GM12874 (cell line): ENCODE results near the gene CCDC178.

Experiments used
- TF ChIP-seq, protein P1 (sequence below): IDR thresholded peaks from 2 replicates; pipeline ENCODE4 v1.5.1; 2011; ENCODE audit warnings: low read depth, mild to moderate bottlenecking, control low read depth, low read length, moderate library complexity; ENCODE audit not compliant: insufficient read depth

CCDC178 gene

GRCh38 chr18:33040213-33040612 lies 400.3 kb downstream of the CCDC178 start:
- TF ChIP-seq, protein P1, sequence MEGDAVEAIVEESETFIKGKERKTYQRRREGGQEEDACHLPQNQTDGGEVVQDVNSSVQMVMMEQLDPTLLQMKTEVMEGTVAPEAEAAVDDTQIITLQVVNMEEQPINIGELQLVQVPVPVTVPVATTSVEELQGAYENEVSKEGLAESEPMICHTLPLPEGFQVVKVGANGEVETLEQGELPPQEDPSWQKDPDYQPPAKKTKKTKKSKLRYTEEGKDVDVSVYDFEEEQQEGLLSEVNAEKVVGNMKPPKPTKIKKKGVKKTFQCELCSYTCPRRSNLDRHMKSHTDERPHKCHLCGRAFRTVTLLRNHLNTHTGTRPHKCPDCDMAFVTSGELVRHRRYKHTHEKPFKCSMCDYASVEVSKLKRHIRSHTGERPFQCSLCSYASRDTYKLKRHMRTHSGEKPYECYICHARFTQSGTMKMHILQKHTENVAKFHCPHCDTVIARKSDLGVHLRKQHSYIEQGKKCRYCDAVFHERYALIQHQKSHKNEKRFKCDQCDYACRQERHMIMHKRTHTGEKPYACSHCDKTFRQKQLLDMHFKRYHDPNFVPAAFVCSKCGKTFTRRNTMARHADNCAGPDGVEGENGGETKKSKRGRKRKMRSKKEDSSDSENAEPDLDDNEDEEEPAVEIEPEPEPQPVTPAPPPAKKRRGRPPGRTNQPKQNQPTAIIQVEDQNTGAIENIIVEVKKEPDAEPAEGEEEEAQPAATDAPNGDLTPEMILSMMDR, result no peak

DNA sequence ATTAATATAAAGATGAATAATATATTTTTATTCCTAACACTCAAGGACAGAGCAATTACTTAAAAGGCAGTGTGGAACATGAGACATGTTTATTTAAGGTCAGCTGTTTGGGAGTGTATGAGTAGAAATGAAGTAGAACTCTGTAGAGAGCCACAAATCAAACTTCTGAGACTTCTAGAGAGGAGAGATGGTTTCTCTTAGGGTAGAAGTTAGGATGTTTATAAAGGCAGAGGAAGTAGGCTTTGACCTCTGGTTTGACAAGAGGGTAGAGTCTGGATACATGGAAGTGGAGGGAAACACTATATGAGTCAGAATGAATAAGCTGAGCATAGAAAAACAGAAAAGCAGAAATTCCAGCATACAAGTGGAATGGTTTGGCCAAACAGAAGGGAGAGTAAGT lies 405.6 kb downstream of the CCDC178 start:
- TF ChIP-seq, protein P1, result no peak

- TF ChIP-seq, protein P1, result no peak
Measured at GRCh38 chr18:33034212-33034611, 406.3 kb downstream of the CCDC178 start.

- TF ChIP-seq, protein P1, result no peak
Measured at GRCh38 chr18:33022370-33022769, 418.2 kb downstream of the CCDC178 start.

- TF ChIP-seq, protein P1, result no peak
Measured at GRCh38 chr18:33020877-33021276, 419.6 kb downstream of the CCDC178 start.

GRCh38 chr18:33014060-33014796 lies 426.3 kb downstream of the CCDC178 start:
- TF ChIP-seq, protein P1, result no peak

- TF ChIP-seq, protein P1, result no peak
Measured at GRCh38 chr18:33010149-33010548, 430.4 kb downstream of the CCDC178 start.
